Activated naive CD4-positive, alpha-beta T cell treated with anti-CD3 and anti-CD28 coated beads, Interleukin-2, amount 50 U/mL, for 72 hours (primary cell): ENCODE data around the gene RGS12. TPM values are rescaled to one million over a fixed set of nuclear protein-coding genes. Genes with fewer than 3 reads are reported as not detected.

Experiments
- ATAC-seq, 2 donors: fragments of 150-1000 bp; cut with Tn5 transposase; 2 replicates each; pipeline ENCODE4 v1.10.0; 2021; ENCODE audit warnings: mild to moderate bottlenecking in 2 of 2, moderate library complexity in 2 of 2
- DNase-seq, 2 donors: peaks; one replicate each; pipeline ENCODE4 v3.0.0; 2021 to 2022; ENCODE audit warnings: low spot score in 2 of 2
- H3K27ac Mint-ChIP-seq, 2 donors: one replicate each; pipeline ENCODE4 v1.8.0; 2022; ENCODE audit warnings: mild to moderate bottlenecking in 2 of 2, mixed read lengths in 2 of 2
- H3K36me3 Mint-ChIP-seq, 2 donors: one replicate each; pipeline ENCODE4 v1.8.0; 2022; ENCODE audit warnings: mixed read lengths in 2 of 2
- H3K9me3 Mint-ChIP-seq, 2 donors: one replicate each; pipeline ENCODE4 v1.8.0; 2022; ENCODE audit warnings: mixed read lengths in 2 of 2
- total RNA-seq, 2 donors: library from RNA; stranded (reverse); gene quantifications; one replicate each; pipeline ENCODE4 v1.2.3, GENCODE V29; 2022

Gene RGS12
- total RNA-seq, 2 donors from 2014 or later: 5.3 to 15.6 TPM

GRCh38 chr4:3311095-3311372, 18.2 kb downstream of the RGS12 start:
- ATAC-seq (no peak), DNase-seq (peak in 1 of 2 donors; percentile 41)
- Mint-ChIP-seq H3K27ac (peak overlapping the region in 1 of 2 donors; percentile 37), H3K9me3 (no peaks in the 10 kb centered on the region), H3K36me3 (peaks cover 0 to 2% of the 10 kb centered on the region in 2 donors)

GRCh38 chr4:3311489-3312171, 18.8 kb downstream of the RGS12 start:
- H3K27ac Mint-ChIP-seq: peak overlapping the region in 1 of 2 donors; percentile 37
- peaks cover 0 to 7% of the 10 kb centered on the region in 2 donors for H3K36me3 Mint-ChIP-seq
- DNase-seq (no peak), ATAC-seq (no peak)
- no peaks in the 10 kb centered on the region for H3K9me3 Mint-ChIP-seq

GRCh38 chr4:3312362-3312761, 19.5 kb downstream of the RGS12 start:
- Mint-ChIP-seq H3K36me3 (peaks cover 0 to 7% of the 10 kb centered on the region in 2 donors), H3K9me3 (no peaks in the 10 kb centered on the region), H3K27ac (no peak overlapping the region)
- ATAC-seq (no peak), DNase-seq (no peak)

- peaks cover 0 to 7% of the 10 kb centered on the region in 2 donors for H3K36me3 Mint-ChIP-seq
- ATAC-seq (no peak), DNase-seq (no peak)
- no peak overlapping the region for H3K27ac Mint-ChIP-seq
- H3K9me3 Mint-ChIP-seq: no peaks in the 10 kb centered on the region
Measured at GRCh38 chr4:3313139-3313538, 20.3 kb downstream of the RGS12 start.

GRCh38 chr4:3313556-3314228, 20.9 kb downstream of the RGS12 start:
- DNase-seq: no peak
- no peak for ATAC-seq
- Mint-ChIP-seq H3K27ac (no peak overlapping the region), H3K9me3 (no peaks in the 10 kb centered on the region), H3K36me3 (peaks cover 0 to 7% of the 10 kb centered on the region in 2 donors)

GRCh38 chr4:3314706-3315260, 22.0 kb downstream of the RGS12 start:
- DNase-seq (no peak), ATAC-seq (no peak)
- H3K9me3 Mint-ChIP-seq: no peaks in the 10 kb centered on the region
- peaks cover 0 to 7% of the 10 kb centered on the region in 2 donors for H3K36me3 Mint-ChIP-seq
- H3K27ac Mint-ChIP-seq: no peak overlapping the region

- no peak overlapping the region for H3K27ac Mint-ChIP-seq
- H3K36me3 Mint-ChIP-seq: peaks cover 0 to 7% of the 10 kb centered on the region in 2 donors
- ATAC-seq: no peak
- DNase-seq: no peak
- H3K9me3 Mint-ChIP-seq: no peaks in the 10 kb centered on the region
Measured at GRCh38 chr4:3315566-3315965, 22.7 kb downstream of the RGS12 start.

GRCh38 chr4:3316146-3316545, 23.3 kb downstream of the RGS12 start:
- Mint-ChIP-seq H3K36me3 (peaks cover 0 to 7% of the 10 kb centered on the region in 2 donors), H3K27ac (no peak overlapping the region), H3K9me3 (no peaks in the 10 kb centered on the region)
- no peak for DNase-seq
- no peak for ATAC-seq

GRCh38 chr4:3317011-3317655, 24.3 kb downstream of the RGS12 start:
- ATAC-seq: no peak
- no peak for DNase-seq
- H3K36me3 Mint-ChIP-seq: peaks cover 0 to 7% of the 10 kb centered on the region in 2 donors
- peak overlapping the region in 1 of 2 donors; percentile 16 for H3K27ac Mint-ChIP-seq
- H3K9me3 Mint-ChIP-seq: no peaks in the 10 kb centered on the region

- no peaks in the 10 kb centered on the region for H3K9me3 Mint-ChIP-seq
- H3K36me3 Mint-ChIP-seq: peaks cover 0 to 7% of the 10 kb centered on the region in 2 donors
- ATAC-seq: no peak
- no peak for DNase-seq
- peak overlapping the region in 1 of 2 donors; percentile 16 for H3K27ac Mint-ChIP-seq
Measured at GRCh38 chr4:3317656-3318211, 24.9 kb downstream of the RGS12 start.

GRCh38 chr4:3318561-3319021, 25.8 kb downstream of the RGS12 start:
- H3K27ac Mint-ChIP-seq: peak overlapping the region in 1 of 2 donors; percentile 51
- DNase-seq (no peak), ATAC-seq (peak in 1 of 2 donors; percentile 26)
- H3K9me3 Mint-ChIP-seq: no peaks in the 10 kb centered on the region
- H3K36me3 Mint-ChIP-seq: peaks cover 0 to 7% of the 10 kb centered on the region in 2 donors

- DNase-seq: no peak
- no peak for ATAC-seq
- Mint-ChIP-seq H3K36me3 (peaks cover 0 to 7% of the 10 kb centered on the region in 2 donors), H3K9me3 (no peaks in the 10 kb centered on the region), H3K27ac (no peak overlapping the region)
Measured at GRCh38 chr4:3320361-3321023, 27.7 kb downstream of the RGS12 start.

GRCh38 chr4:3321295-3321889, 28.6 kb downstream of the RGS12 start:
- peaks cover 0 to 5% of the 10 kb centered on the region in 2 donors for H3K9me3 Mint-ChIP-seq
- ATAC-seq (no peak), DNase-seq (no peak)
- H3K36me3 Mint-ChIP-seq: peaks cover 0 to 2% of the 10 kb centered on the region in 2 donors
- no peak overlapping the region for H3K27ac Mint-ChIP-seq

- H3K27ac Mint-ChIP-seq: no peak overlapping the region
- no peak for ATAC-seq
- no peaks in the 10 kb centered on the region for H3K36me3 Mint-ChIP-seq
- no peak for DNase-seq
- peaks cover 0 to 5% of the 10 kb centered on the region in 2 donors for H3K9me3 Mint-ChIP-seq
Measured at GRCh38 chr4:3322059-3322550, 29.3 kb downstream of the RGS12 start.

GRCh38 chr4:3323071-3323481, 30.3 kb downstream of the RGS12 start:
- ATAC-seq: no peak
- no peak for DNase-seq

More at GRCh38 chr4:3323071-3323481, 30.3 kb downstream of the RGS12 start:
- Mint-ChIP-seq H3K36me3 (no peaks in the 10 kb centered on the region), H3K27ac (no peak overlapping the region), H3K9me3 (peaks cover 0 to 5% of the 10 kb centered on the region in 2 donors)
